Urinary bladder (tissue), 4 donors: ENCODE data around the gene NUDT3. TPM values are rescaled to one million over a fixed set of nuclear protein-coding genes. Genes with fewer than 3 reads are reported as not detected.
"Not testable (repeated sequence)": the region's sequence is repeated elsewhere in the genome, so short reads cannot be mapped to it uniquely, and the experiment has no call there.

Experiments used
- DNase-seq: peaks from one replicate; pipeline ENCODE4 v3.0.0-alpha.2; 2015; ENCODE audit errors: extremely low spot score
- H3K27ac ChIP-seq: one replicate; pipeline ENCODE4 v1.5.1; 2013; ENCODE audit warnings: low read depth, mild to moderate bottlenecking, moderate library complexity
- H3K36me3 ChIP-seq: one replicate; pipeline ENCODE4 v1.6.1; 2013; ENCODE audit warnings: mild to moderate bottlenecking, moderate library complexity; ENCODE audit not compliant: insufficient read depth
- H3K4me1 ChIP-seq: one replicate; pipeline ENCODE4 v1.6.1; 2013; ENCODE audit warnings: mild to moderate bottlenecking, moderate library complexity; ENCODE audit not compliant: insufficient read depth
- H3K4me3 ChIP-seq: one replicate; pipeline ENCODE4 v1.5.1; 2013; ENCODE audit warnings: low read depth, low read length
- WGBS: extraction: QIAGEN DNeasy Blood & Tissue Kit; methylation state at CpG from one replicate; pipeline ENCODE4 v1.1.7; 2013; 5-methylcytosine and 5-hydroxymethylcytosine counted together
- polyA plus RNA-seq: library from polyadenylated mRNA; stranded (reverse); fragments of 200-250 nt; gene quantifications from one replicate; pipeline ENCODE4 v1.2.3, GENCODE V29; 2013
- total RNA-seq: library from RNA; depleted of rRNA; stranded (reverse); fragments of >200 nt; gene quantifications from one replicate; pipeline ENCODE4 v1.2.3, GENCODE V29; 2014
- donor health status: healthy with polysubstance abuse.
- donor health status: healthy.

Gene NUDT3
- total and polyA plus RNA-seq, 2 donors, result 20.7 to 43.9 TPM

DNA sequence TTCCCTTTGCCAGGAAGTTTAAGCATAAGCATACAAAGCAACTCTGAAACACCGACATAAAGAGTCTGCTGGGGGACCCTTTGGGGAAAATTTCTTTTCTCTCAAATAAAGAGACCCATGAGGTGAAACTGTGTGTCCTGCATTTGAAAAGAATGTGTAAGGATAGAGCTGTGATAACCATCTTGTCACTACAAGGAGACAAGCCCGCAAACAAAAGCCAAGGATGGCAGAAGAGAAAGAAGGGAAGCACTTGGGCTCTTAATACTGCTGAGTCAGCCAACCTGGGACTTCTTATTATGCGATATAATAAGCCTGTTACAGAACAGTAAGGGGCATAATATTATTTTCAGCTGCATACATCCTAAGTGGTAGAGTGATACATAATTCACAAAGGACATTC, 52.5 kb downstream of the NUDT3 start:
- no peak overlapping the region for H3K27ac ChIP-seq

GRCh38 chr6:34339432-34339831, 53.0 kb downstream of the NUDT3 start:
- no peaks in the 10 kb centered on the region for H3K36me3 ChIP-seq
- WGBS, result 11% methylated on average over 1 of the region's 1 CpG
- no peak overlapping the region for H3K27ac ChIP-seq
- no peak for DNase-seq
- peaks cover 3% of the 10 kb centered on the region for H3K4me1 ChIP-seq
- no peak overlapping the region for H3K4me3 ChIP-seq

More for the DNA sequence above, 52.5 kb downstream of the NUDT3 start:
- WGBS, result 85% methylated on average over 3 of the region's 3 CpGs
- H3K4me3 ChIP-seq, result no peak overlapping the region
- DNase-seq, result no peak
- H3K4me1 ChIP-seq, result peaks cover 3% of the 10 kb centered on the region
- H3K36me3 ChIP-seq, result no peaks in the 10 kb centered on the region

- WGBS, result 44% methylated on average over 1 of the region's 1 CpG
- peaks cover 3% of the 10 kb centered on the region for H3K4me1 ChIP-seq
Measured at GRCh38 chr6:34338811-34339210, 53.7 kb downstream of the NUDT3 start.

GRCh38 chr6:34338377-34338776, 54.1 kb downstream of the NUDT3 start:
- Histone ChIP-seq H3K27ac (no peak overlapping the region), H3K4me1 (peaks cover 3% of the 10 kb centered on the region)
- WGBS, result 64% methylated on average over 3 of the region's 3 CpGs

More at GRCh38 chr6:34338811-34339210, 53.7 kb downstream of the NUDT3 start:
- no peaks in the 10 kb centered on the region for H3K36me3 ChIP-seq
- no peak overlapping the region for H3K27ac ChIP-seq
- no peak overlapping the region for H3K4me3 ChIP-seq
- no peak for DNase-seq

DNA sequence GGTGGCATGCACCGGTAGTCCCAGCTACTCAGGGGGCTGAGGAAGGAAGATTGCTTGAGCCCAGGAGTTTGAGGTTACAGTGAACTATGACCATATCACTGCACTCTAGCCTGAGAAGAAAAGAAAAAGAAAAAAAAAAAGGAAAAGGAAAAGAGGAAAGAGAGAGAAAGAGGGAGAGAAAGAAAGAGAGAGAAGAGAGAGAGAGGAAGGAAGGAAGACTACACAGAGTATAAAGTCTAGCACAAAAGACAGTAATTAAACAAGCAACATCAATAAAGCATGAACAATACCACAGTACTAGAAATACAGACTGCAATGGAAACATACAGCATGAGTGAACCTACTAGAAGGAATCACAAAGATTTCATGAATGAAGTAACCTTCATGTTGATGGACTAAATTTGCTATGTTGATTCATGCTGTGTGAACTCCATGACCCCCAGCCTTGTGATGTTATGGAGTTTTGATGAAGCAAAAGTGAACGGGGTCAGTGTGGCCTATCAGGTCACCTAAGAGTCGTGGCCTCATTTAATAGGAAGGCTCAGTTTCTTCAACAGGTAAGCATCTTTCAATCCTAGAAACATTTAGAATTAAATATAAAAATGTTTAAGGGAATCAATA, 57.6 kb downstream of the NUDT3 start:
- Histone ChIP-seq H3K4me3 (no peak overlapping the region), H3K36me3 (no peaks in the 10 kb centered on the region), H3K4me1 (peaks cover 3% of the 10 kb centered on the region), H3K27ac (no peak overlapping the region)
- no peak for DNase-seq
- 92% methylated on average over 3 of the region's 3 CpGs for WGBS

More at GRCh38 chr6:34338377-34338776, 54.1 kb downstream of the NUDT3 start:
- Histone ChIP-seq H3K36me3 (no peaks in the 10 kb centered on the region), H3K4me3 (no peak overlapping the region)
- DNase-seq, result no peak

GRCh38 chr6:34333858-34334257, 58.6 kb downstream of the NUDT3 start:
- Histone ChIP-seq H3K36me3 (no peaks in the 10 kb centered on the region), H3K4me3 (no peak overlapping the region), H3K4me1 (no peaks in the 10 kb centered on the region), H3K27ac (no peak overlapping the region)
- DNase-seq, result no peak
- 94% methylated on average over 6 of the region's 6 CpGs for WGBS

DNA sequence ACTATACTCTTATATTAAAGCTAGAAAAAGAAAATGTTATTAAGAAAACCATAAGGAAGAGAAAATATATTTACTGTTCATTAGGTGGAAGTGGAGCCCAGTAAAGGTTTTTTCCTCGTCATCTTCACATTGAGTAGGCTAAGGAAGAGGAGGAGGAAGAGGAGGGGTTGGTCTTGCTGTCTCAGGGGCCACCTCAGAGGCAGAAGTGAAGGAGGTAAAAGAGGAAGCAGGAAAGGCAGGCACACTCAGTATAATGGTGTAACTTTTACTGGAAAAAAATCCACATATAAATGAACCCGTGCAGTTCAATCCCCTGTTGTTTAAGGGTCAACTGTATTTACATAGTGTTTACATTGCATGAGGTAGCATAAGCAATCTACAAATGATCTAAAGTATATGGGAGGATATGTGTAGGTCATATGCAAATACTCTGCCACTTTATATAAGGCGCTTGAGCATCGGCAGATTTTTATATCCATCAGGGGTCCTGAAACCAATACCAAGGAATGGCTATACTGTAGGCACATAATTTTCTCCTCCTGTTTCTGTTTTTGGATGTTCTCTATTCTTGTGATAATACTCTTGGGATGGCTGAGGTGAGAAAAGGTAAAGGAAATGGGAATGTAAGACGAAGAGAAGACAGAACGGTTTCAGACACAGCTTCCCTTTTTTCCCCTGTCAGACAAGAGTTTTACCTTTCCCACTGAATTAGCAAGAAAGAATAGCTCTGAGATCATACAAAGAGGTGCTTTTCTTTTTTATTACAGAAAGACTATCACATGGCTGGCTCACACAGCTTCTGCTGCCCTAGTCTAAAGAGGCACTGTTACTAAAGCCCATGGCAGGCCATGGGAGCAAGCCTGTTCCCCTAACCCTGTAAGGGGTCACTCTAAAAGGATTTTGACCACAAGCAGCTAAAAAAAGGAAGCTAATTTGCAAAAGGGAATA, 59.9 kb downstream of the NUDT3 start:
- DNase-seq, result no peak
- WGBS, result 83% methylated on average over 6 of the region's 6 CpGs
- Histone ChIP-seq H3K4me1 (no peaks in the 10 kb centered on the region), H3K27ac (no peak overlapping the region), H3K4me3 (no peak overlapping the region), H3K36me3 (no peaks in the 10 kb centered on the region)

- Histone ChIP-seq H3K4me1 (no peaks in the 10 kb centered on the region), H3K4me3 (no peak overlapping the region), H3K27ac (no peak overlapping the region), H3K36me3 (no peaks in the 10 kb centered on the region)
- no peak for DNase-seq
- 73% methylated on average over 7 of the region's 7 CpGs for WGBS
Measured at GRCh38 chr6:34331371-34332050, 61.0 kb downstream of the NUDT3 start.

DNA sequence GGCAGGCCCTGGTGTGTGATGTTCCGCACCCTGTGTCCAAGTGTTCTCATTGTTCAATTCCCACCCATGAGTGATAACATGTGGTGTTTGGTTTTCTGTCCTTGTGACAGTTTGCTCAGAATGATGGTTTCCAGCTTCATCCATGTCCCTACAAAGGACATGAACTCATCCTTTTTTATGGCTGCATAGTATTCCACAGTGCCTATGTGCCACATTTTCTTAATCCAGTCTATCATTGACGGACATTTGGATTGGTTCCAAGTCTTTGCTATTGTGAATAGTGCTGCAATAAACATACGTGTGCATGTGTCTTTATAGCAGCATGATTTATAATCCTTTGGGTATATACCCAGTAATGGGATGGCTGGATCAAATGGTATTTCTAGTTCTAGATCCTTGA, 62.7 kb downstream of the NUDT3 start:
- 85% methylated on average over 3 of the region's 3 CpGs for WGBS
- H3K4me1 ChIP-seq, H3K4me3 ChIP-seq, DNase-seq, H3K36me3 ChIP-seq, H3K27ac ChIP-seq: not testable (repeated sequence)

DNA sequence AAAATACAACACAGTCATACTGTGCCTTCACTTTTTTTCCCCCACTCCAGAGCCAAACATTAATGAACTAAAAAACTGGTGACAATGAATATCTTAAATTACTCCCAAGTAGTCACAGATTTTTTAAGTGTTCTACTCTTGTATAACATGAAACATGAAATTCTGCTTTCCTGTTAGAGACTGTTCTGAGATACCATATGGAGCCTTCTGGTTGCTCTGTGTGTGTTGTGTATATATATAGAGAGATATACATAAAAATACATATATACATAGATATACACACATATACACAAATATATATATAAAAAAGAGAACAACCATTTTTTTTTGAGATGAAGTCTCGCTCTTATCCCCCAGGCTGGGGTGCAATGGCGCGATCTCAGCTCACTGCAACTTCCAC, 63.5 kb downstream of the NUDT3 start:
- Histone ChIP-seq H3K4me1 (no peaks in the 10 kb centered on the region), H3K4me3 (no peak overlapping the region), H3K27ac (no peak overlapping the region), H3K36me3 (no peaks in the 10 kb centered on the region)
- no peak for DNase-seq
- 97% methylated on average over 3 of the region's 3 CpGs for WGBS

- 93% methylated on average over 16 of the region's 16 CpGs for WGBS
- H3K27ac ChIP-seq, DNase-seq: not testable (repeated sequence)
Measured at GRCh38 chr6:34327313-34328205, 64.9 kb downstream of the NUDT3 start.

GRCh38 chr6:34325633-34326032, 66.8 kb downstream of the NUDT3 start:
- no peak for DNase-seq

More at GRCh38 chr6:34327313-34328205, 64.9 kb downstream of the NUDT3 start:
- not testable (repeated sequence) for H3K4me3 ChIP-seq, H3K36me3 ChIP-seq, H3K4me1 ChIP-seq

More at GRCh38 chr6:34325633-34326032, 66.8 kb downstream of the NUDT3 start:
- H3K4me3 ChIP-seq, result no peak overlapping the region
- no peak overlapping the region for H3K27ac ChIP-seq
- 93% methylated on average over 4 of the region's 4 CpGs for WGBS
- no peaks in the 10 kb centered on the region for H3K36me3 ChIP-seq
- no peaks in the 10 kb centered on the region for H3K4me1 ChIP-seq
